Pancreas (tissue), 10 donors: ENCODE measurements around the gene LSAMP. TPM values are rescaled to one million over a fixed set of nuclear protein-coding genes. Genes with fewer than 3 reads are reported as not detected.
A peak's percentile ranks its signal among the peaks of the same experiment; 100 is the strongest.

Source experiments
- ATAC-seq, 4 donors: fragments of 200-7000 bp; cut with Tn5 transposase; one replicate each; pipeline versions ENCODE4 v1.8.0 to v1.9.1; 2020; ENCODE audit warnings: mild to moderate bottlenecking in 4 of 4, moderate library complexity in 4 of 4
- DNase-seq, 6 donors: peaks; one replicate each; pipeline ENCODE4 v3.0.0-alpha.2; 2020
- FAIRE-seq: peaks from 2 replicates; lab custom pipeline; 2012; peaks lifted over from hg19 to GRCh38; lab: Jason Lieb, UNC
- H3K27ac ChIP-seq, 4 donors: fragments of 200-600 bp; sonication (generic); 1 replicate in 3 of 4; 2 replicates in 1 of 4; pipeline versions ENCODE4 v1.5.0 to v1.8.0; 2020
- H3K27me3 ChIP-seq, 4 donors: fragments of 200-600 bp; one replicate each; pipeline ENCODE4 v1.8.0; 2021
- H3K36me3 ChIP-seq, 3 donors: fragments of 200-600 bp; sonication (generic) in 1 of 3; one replicate each; pipeline versions ENCODE4 v1.5.0 to v1.8.0; 2020 to 2021
- H3K4me1 ChIP-seq, 3 donors: fragments of 200-600 bp; one replicate each; pipeline ENCODE4 v1.8.0; 2021
- H3K4me3 ChIP-seq, 4 donors: fragments of 200-600 bp; sonication (generic) in 2 of 4; one replicate each; pipeline versions ENCODE4 v1.5.0 to v1.8.0; 2020 to 2021
- H3K9me3 ChIP-seq, 4 donors: fragments of 200-600 bp; one replicate each; pipeline ENCODE4 v1.8.0; 2021
- CTCF ChIP-seq, 4 donors: fragments of 200-600 bp; sonication (generic) in 3 of 4; IDR thresholded peaks; one replicate each; pipeline versions ENCODE4 v1.5.0 to v1.8.0; 2021; ENCODE audit warnings: antibody characterized with exemption in 4 of 4
- WGBS, 2 donors: extraction: QIAGEN DNeasy Blood & Tissue Kit; methylation state at CpG; one replicate each; pipeline ENCODE4 v1.1.7; 2013; 5-methylcytosine and 5-hydroxymethylcytosine counted together
- intact Hi-C, 3 donors: fragments of 100-400 bp; cut with DNase I; formaldehyde crosslinking; loops; one replicate each; pipeline versions ENCODE4 v1.11.1 to v1.14.2; 2022
- polyA plus RNA-seq, 2 donors: library from polyadenylated mRNA; stranded (reverse); fragments of 200-250 nt; gene quantifications; one replicate each; pipeline ENCODE4 v1.2.3, GENCODE V29; 2013
- total RNA-seq, 6 donors: library from RNA; stranded (reverse); fragmentation: NEBNext Ultra II Directional in 4 of 6; extraction: Animal tissue kit (Norgen Biotek cat#: 25700) in 4 of 6; gene quantifications; one replicate each; pipeline versions ENCODE4 v1.2.1 to v1.2.4, GENCODE V29; 2021 to 2023
- donor health status: healthy with polysubstance abuse.
- donor health status: DM: no; HTN: no; CAD: no; lungs with moderate emphysema.
- donor health status: DM: no; HTN: no; CAD: no.
- donor health status: control.
- donor health status: control.
- donor health status: Bipolar disorder and iron deficiency.
- donor health status: DM: yes; HTN: yes; CAD: no.
- donor health status: DM: no; HTN: no; CAD: no.
- donor health status: DM: no; HTN: no; CAD: no.
- donor health status: DM: yes; HTN: yes; CAD: no.

LSAMP gene
- total and polyA plus RNA-seq, 8 donors, result 0.51 to 5.5 (median 1.5) TPM

DNA sequence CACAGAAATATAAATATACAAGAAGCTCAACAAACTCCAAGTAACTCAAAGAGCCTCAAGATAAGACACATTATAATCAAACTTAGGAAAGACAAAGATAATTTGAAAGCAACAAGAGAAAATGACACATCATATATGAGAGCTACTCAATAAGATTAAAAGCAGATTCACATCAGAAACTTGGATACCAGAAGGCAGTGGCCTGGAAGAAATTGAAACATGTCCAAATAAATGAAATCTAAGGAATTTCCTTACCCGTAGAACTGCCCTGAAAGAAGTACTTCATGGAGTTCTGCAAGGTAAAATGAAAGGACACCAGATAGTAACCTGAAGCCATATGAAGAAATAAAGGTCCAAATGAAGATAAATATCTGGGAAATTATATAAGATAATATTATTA is 113.9 kb downstream of the LSAMP start:
- WGBS, 2 donors, result 70% methylated on average over 1 of the region's 1 CpG
- FAIRE-seq, result no peak

GRCh38 chr3:116322750-116323375 is 122.4 kb downstream of the LSAMP start:
- no peak for TF ChIP-seq CTCF (IDR thresholded peaks at IDR 0.05)
- H3K4me3 ChIP-seq, result no peak overlapping the region
- H3K36me3 ChIP-seq, result no peaks in the 10 kb centered on the region
- H3K4me1 ChIP-seq, result no peaks in the 10 kb centered on the region
- DNase-seq (no peak), ATAC-seq (no peak), FAIRE-seq (no peak)
- H3K27ac ChIP-seq, result no peak overlapping the region
- intact Hi-C loops, result no loop called here
- H3K27me3 ChIP-seq, result no peaks in the 10 kb centered on the region
- 72 to 73% methylated on average over 2 of the region's 2 CpGs for WGBS, 2 donors
- H3K9me3 ChIP-seq, result no peaks in the 10 kb centered on the region

More for the DNA sequence above, 113.9 kb downstream of the LSAMP start:
- DNase-seq (no peak), ATAC-seq (no peak)
- intact Hi-C loops, result no loop called here
- Histone ChIP-seq H3K36me3 (no peaks in the 10 kb centered on the region), H3K27me3 (no peaks in the 10 kb centered on the region), H3K4me1 (no peaks in the 10 kb centered on the region), H3K4me3 (no peak overlapping the region), H3K9me3 (no peaks in the 10 kb centered on the region), H3K27ac (no peak overlapping the region)
- no peak for TF ChIP-seq CTCF (IDR thresholded peaks at IDR 0.05)

DNA sequence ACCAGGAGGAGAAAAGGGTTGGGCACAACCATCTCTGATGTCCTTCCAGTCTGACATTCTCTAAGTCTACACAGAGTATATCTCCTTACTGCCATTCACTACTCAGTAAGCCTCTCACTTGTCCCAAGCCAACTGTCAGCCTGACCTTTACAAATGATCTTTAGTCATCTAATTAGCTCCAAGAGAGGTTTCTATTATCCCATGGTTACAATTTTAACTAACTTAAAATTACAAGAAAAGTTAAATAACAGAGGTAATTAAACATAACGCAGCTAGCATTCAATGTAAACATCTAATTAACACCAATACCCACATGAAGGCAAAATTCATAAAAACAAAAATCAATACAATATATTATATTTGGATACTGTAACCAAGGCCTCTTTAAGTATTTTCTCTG is 126.9 kb downstream of the LSAMP start:
- no peak for TF ChIP-seq CTCF (IDR thresholded peaks at IDR 0.05)
- FAIRE-seq (no peak), DNase-seq (no peak), ATAC-seq (no peak)
- H3K27ac ChIP-seq, result no peak overlapping the region
- no peak overlapping the region for H3K4me3 ChIP-seq
- no peaks in the 10 kb centered on the region for H3K36me3 ChIP-seq
- no peaks in the 10 kb centered on the region for H3K9me3 ChIP-seq
- 51 to 79% methylated on average over 1 of the region's 1 CpG for WGBS, 2 donors
- no peaks in the 10 kb centered on the region for H3K4me1 ChIP-seq
- no peaks in the 10 kb centered on the region for H3K27me3 ChIP-seq
- intact Hi-C loops, result no loop called here

- Histone ChIP-seq H3K27me3 (no peaks in the 10 kb centered on the region), H3K27ac (no peak overlapping the region), H3K4me1 (no peaks in the 10 kb centered on the region), H3K9me3 (no peaks in the 10 kb centered on the region), H3K4me3 (no peak overlapping the region), H3K36me3 (no peaks in the 10 kb centered on the region)
- intact Hi-C loops, result no loop called here
- no peak for TF ChIP-seq CTCF (IDR thresholded peaks at IDR 0.05)
- DNase-seq, result no peak
- 80 to 87% methylated on average over 3 of the region's 3 CpGs for WGBS, 2 donors
- ATAC-seq, result no peak
- no peak for FAIRE-seq
Measured at GRCh38 chr3:116316771-116317170, 128.5 kb downstream of the LSAMP start.

GRCh38 chr3:116314476-116314875 is 130.8 kb downstream of the LSAMP start:
- no peak for TF ChIP-seq CTCF (IDR thresholded peaks at IDR 0.05)
- FAIRE-seq (no peak), DNase-seq (no peak), ATAC-seq (peak in 1 of 4 donors; percentile 51)
- no peaks in the 10 kb centered on the region for H3K27me3 ChIP-seq
- no peaks in the 10 kb centered on the region for H3K4me1 ChIP-seq
- H3K4me3 ChIP-seq, result no peak overlapping the region
- no peaks in the 10 kb centered on the region for H3K9me3 ChIP-seq
- 37 to 49% methylated on average over 3 of the region's 3 CpGs for WGBS, 2 donors
- H3K36me3 ChIP-seq, result no peaks in the 10 kb centered on the region
- no peak overlapping the region for H3K27ac ChIP-seq
- intact Hi-C loops, result no loop called here
